Sigmoid colon (tissue), 7 donors: ENCODE data around the gene ADCY5. TPM values are rescaled to one million over a fixed set of nuclear protein-coding genes. Genes with fewer than 3 reads are reported as not detected.

ENCODE experiments used
- DNase-seq: peaks from one replicate; pipeline ENCODE4 v3.0.0-alpha.2; 2019
- H3K27ac ChIP-seq, 4 donors: fragments of 200-600 bp; sonication (generic); one replicate each; pipeline ENCODE4 v1.5.1; 2016 to 2019; ENCODE audit warnings: mild to moderate bottlenecking in 1 of 4
- H3K27me3 ChIP-seq, 3 donors: fragments of 200-600 bp; sonication (generic); one replicate each; pipeline ENCODE4 v1.5.1; 2019; ENCODE audit warnings: mild to moderate bottlenecking in 1 of 3
- H3K36me3 ChIP-seq, 4 donors: fragments of 200-600 bp; sonication (generic); one replicate each; pipeline ENCODE4 v1.5.1; 2016 to 2019
- H3K4me1 ChIP-seq, 4 donors: fragments of 200-600 bp; sonication (generic); one replicate each; pipeline ENCODE4 v1.5.1; 2017 to 2019
- H3K4me3 ChIP-seq, 4 donors: fragments of 200-600 bp; sonication (generic); one replicate each; pipeline ENCODE4 v1.5.1; 2017 to 2019; ENCODE audit warnings: mild to moderate bottlenecking in 2 of 4, moderate library complexity in 1 of 4
- H3K9me3 ChIP-seq, 4 donors: fragments of 200-600 bp in 3 of 4; sonication (generic) in 3 of 4; one replicate each; pipeline versions ENCODE4 v1.5.1 to v1.6.1; 2013 to 2019
- EP300 ChIP-seq, 4 donors: sonication (generic); formaldehyde crosslinking; IDR thresholded peaks; one replicate each; pipeline ENCODE4 v1.6.1; 2017; ENCODE audit warnings: antibody characterized with exemption in 4 of 4
- POLR2A ChIP-seq, 2 donors: fragments of 450-650 bp; IDR thresholded peaks; one replicate each; pipeline ENCODE4 v1.6.1; 2016; ENCODE audit warnings: antibody characterized with exemption in 2 of 2, mild to moderate bottlenecking in 2 of 2, moderate library complexity in 2 of 2
- POLR2AphosphoS5 ChIP-seq, 4 donors: sonication (generic); formaldehyde crosslinking; IDR thresholded peaks; one replicate each; pipeline ENCODE4 v1.6.1; 2017; ENCODE audit warnings: antibody characterized with exemption in 4 of 4
- WGBS, 2 donors: extraction: QIAGEN DNeasy Blood & Tissue Kit; methylation state at CpG; one replicate each; pipeline ENCODE4 v1.1.7; 2013; 5-methylcytosine and 5-hydroxymethylcytosine counted together
- intact Hi-C: fragments of 100-400 bp; cut with DNase I; formaldehyde crosslinking; loops from one replicate; pipeline ENCODE4 v1.15.1; 2023
- polyA plus RNA-seq, 3 donors: library from polyadenylated mRNA; stranded (reverse); fragments of 200-250 nt; gene quantifications; one replicate each; pipeline ENCODE4 v1.2.3, GENCODE V29; 2013
- total RNA-seq, 4 donors: library from RNA; depleted of rRNA; stranded (reverse); fragments of >200 nt; gene quantifications; one replicate each; pipeline ENCODE4 v1.1.0, GENCODE V29; 2016
- TF ChIP-seq, protein P1 (sequence below), 4 experiments: fragments of 450-650 bp in 3 of 4; fragments of 200-600 bp in 1 of 4; IDR thresholded peaks; one replicate each; pipeline ENCODE4 v1.5.1; 2016 to 2019; ENCODE audit warnings: antibody characterized with exemption in 4 of 4, mild to moderate bottlenecking in 3 of 4, moderate library complexity in 2 of 4
- donor health status: healthy with polysubstance abuse.
- donor health status: Bipolar disorder and iron deficiency.
- donor health status: healthy.

The ADCY5 gene
- total and polyA plus RNA-seq, 7 donors, result 1.4 to 84.4 (median 39.5) TPM

DNA sequence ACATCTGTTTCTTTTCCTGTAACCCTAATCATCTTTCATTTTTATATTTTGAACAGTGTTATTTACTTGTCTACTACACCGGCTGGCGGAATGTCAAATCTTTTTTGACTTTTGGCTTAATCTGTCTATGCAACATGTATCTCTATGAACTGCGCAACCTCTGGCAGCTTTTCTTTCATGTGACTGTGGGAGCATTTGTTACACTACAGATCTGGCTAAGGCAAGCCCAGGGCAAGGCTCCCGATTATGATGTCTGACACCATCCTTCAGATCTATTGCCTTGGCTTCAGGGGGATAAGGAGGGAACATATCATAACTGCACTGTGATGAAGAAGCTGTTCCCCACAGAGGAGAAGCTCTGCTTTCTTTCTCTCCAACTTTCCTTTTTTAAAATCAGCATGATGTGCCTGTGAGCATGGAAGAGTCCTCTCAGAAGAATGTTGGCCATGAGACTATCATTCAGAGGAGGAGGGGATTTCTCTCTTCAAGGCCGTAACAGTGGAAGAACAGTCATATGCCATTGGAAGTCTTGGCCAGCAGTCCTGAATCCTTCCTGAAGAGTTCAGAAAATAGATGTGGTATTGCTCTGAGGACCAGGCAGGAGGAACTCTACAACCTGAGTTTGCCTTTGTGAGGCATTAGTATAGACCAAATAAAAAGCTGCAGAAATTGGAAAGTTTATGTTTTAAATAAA, 177.3 kb downstream of the ADCY5 start:
- H3K9me3 ChIP-seq, result no peaks in the 10 kb centered on the region
- no peak overlapping the region for H3K4me3 ChIP-seq
- H3K27me3 ChIP-seq, result no peaks in the 10 kb centered on the region
- WGBS, 2 donors, result 74 to 78% methylated on average over 5 of the region's 5 CpGs
- H3K36me3 ChIP-seq, result peaks cover 0 to 21% (median 0%) of the 10 kb centered on the region in 4 donors
- DNase-seq, result peak; percentile 81
- peak in 1 of 4 donors; percentile 19 for TF ChIP-seq POLR2AphosphoS5 (IDR thresholded peaks at IDR 0.05)
- no peak for TF ChIP-seq EP300 (IDR thresholded peaks at IDR 0.05)
- TF ChIP-seq, protein P1, sequence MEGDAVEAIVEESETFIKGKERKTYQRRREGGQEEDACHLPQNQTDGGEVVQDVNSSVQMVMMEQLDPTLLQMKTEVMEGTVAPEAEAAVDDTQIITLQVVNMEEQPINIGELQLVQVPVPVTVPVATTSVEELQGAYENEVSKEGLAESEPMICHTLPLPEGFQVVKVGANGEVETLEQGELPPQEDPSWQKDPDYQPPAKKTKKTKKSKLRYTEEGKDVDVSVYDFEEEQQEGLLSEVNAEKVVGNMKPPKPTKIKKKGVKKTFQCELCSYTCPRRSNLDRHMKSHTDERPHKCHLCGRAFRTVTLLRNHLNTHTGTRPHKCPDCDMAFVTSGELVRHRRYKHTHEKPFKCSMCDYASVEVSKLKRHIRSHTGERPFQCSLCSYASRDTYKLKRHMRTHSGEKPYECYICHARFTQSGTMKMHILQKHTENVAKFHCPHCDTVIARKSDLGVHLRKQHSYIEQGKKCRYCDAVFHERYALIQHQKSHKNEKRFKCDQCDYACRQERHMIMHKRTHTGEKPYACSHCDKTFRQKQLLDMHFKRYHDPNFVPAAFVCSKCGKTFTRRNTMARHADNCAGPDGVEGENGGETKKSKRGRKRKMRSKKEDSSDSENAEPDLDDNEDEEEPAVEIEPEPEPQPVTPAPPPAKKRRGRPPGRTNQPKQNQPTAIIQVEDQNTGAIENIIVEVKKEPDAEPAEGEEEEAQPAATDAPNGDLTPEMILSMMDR (IDR thresholded peaks at IDR 0.05), result no peak
- H3K4me1 ChIP-seq, result no peaks in the 10 kb centered on the region
- intact Hi-C loops, result no loop called here
- H3K27ac ChIP-seq, result peak overlapping the region in 1 of 4 donors; percentile 19

DNA sequence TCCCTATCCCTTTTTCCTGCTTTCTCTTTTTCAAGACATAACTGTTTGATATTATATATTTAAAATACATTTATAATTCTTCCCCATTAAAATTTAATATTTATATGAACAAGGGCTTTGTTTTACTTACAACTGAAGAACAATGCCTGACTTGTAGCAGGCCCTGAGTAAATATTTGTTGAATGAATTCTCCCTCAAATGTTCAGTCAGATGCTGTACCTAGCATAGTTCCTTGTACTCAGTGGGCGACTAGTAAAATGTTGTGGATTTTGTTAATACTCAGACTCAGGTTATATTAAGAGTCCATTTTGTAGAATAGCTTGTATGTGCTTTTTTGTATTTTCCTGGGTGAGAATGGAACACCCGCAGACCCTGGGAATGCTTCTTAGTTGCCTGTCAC, 178.1 kb downstream of the ADCY5 start:
- Histone ChIP-seq H3K4me3 (no peak overlapping the region), H3K36me3 (peaks cover 0 to 21% (median 0%) of the 10 kb centered on the region in 4 donors), H3K27me3 (no peaks in the 10 kb centered on the region), H3K27ac (no peak overlapping the region), H3K4me1 (no peaks in the 10 kb centered on the region), H3K9me3 (no peaks in the 10 kb centered on the region)
- DNase-seq, result no peak
- no peak for TF ChIP-seq POLR2AphosphoS5 (IDR thresholded peaks at IDR 0.05)
- no peak for TF ChIP-seq POLR2A (IDR thresholded peaks at IDR 0.05)
- TF ChIP-seq EP300 (IDR thresholded peaks at IDR 0.05), result no peak
- TF ChIP-seq, protein P1 (IDR thresholded peaks at IDR 0.05), result no peak
- intact Hi-C loops, result no loop called here
- 70 to 84% methylated on average over 2 of the region's 2 CpGs for WGBS, 2 donors

DNA sequence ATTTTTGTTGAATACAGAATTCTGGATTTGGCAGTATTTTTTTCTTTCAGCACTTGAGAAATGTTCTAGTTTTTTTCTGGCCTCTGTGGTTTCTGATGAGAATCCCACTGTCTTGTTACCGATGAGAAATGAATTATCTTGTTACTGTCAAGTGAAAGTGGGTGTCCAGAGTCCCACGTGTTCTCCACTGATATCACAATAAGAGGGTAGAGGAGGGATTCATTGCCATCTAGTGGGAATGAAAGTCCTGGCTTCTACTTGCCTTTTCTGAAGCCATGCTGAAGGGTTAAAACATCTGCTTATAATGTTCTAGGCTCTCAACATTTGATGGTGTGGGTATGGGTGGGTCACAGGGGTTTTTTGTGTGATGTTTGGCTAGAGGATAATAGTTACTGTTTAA, 181.1 kb downstream of the ADCY5 start:
- H3K4me3 ChIP-seq, result no peak overlapping the region
- no peak for DNase-seq
- no peak overlapping the region for H3K27ac ChIP-seq
- no peak for TF ChIP-seq POLR2AphosphoS5 (IDR thresholded peaks at IDR 0.05)
- TF ChIP-seq, protein P1 (IDR thresholded peaks at IDR 0.05), result no peak
- TF ChIP-seq EP300 (IDR thresholded peaks at IDR 0.05), result no peak
- TF ChIP-seq POLR2A (IDR thresholded peaks at IDR 0.05), result no peak
- 85 to 96% methylated on average over 2 of the region's 2 CpGs for WGBS, 2 donors
- H3K27me3 ChIP-seq, result no peaks in the 10 kb centered on the region
- H3K9me3 ChIP-seq, result no peaks in the 10 kb centered on the region
- intact Hi-C loops, result no loop called here
- peaks cover 0 to 35% (median 0%) of the 10 kb centered on the region in 4 donors for H3K36me3 ChIP-seq
- H3K4me1 ChIP-seq, result no peaks in the 10 kb centered on the region

DNA sequence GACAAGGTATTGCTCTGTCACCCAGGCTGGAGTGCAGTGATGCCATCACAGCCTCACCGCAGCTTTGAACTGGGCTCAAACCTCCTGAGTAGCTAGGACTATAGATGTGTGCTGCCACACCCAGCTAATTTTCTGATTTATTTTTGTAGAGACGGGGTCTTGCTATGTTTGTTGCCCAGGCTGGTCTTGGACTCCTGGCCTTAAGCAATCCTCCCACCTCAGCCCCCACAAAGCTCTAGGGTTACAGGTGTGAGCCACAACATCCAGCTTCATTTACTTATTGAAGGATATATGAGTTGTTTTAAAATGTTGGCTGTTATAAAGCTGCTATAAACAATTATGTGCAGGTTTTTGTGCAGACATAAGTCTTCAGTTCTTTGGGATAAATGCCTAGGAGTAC, 184.9 kb downstream of the ADCY5 start:
- TF ChIP-seq EP300 (IDR thresholded peaks at IDR 0.05) (no peak), POLR2A (IDR thresholded peaks at IDR 0.05) (no peak)
- intact Hi-C loops, result no loop called here
- Histone ChIP-seq H3K4me3 (no peak overlapping the region), H3K36me3 (peaks cover 0 to 50% (median 0%) of the 10 kb centered on the region in 4 donors), H3K27ac (no peak overlapping the region), H3K27me3 (no peaks in the 10 kb centered on the region), H3K4me1 (no peaks in the 10 kb centered on the region), H3K9me3 (no peaks in the 10 kb centered on the region)
- WGBS, 2 donors, result 95 to 97% methylated on average over 2 of the region's 2 CpGs
- no peak for DNase-seq

DNA sequence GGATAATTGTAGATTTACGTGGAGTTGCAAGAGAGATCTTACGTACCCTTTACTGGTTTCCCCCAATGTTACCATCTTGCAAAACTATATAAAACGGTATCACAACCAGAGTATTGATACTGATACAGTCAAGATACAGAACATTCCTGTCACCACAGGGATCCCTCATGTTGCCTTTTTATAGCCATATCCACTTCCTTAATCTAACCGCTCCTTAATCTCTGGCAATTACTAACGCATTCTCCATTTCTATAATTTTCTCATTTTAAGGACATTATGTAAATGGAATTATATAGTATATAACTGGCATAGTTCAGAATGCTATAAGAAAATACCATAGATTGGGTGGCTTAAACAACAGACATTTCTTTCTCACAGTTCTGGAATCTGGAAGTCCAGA, 186.0 kb downstream of the ADCY5 start:
- 84 to 86% methylated on average over 5 of the region's 5 CpGs for WGBS, 2 donors
- intact Hi-C loops, result no loop called here

More for the DNA sequence above, 186.0 kb downstream of the ADCY5 start:
- Histone ChIP-seq H3K9me3 (no peaks in the 10 kb centered on the region), H3K27me3 (no peaks in the 10 kb centered on the region), H3K4me3 (no peak overlapping the region), H3K27ac (no peak overlapping the region), H3K4me1 (no peaks in the 10 kb centered on the region), H3K36me3 (peaks cover 0 to 41% (median 0%) of the 10 kb centered on the region in 4 donors)
- DNase-seq, result no peak
- TF ChIP-seq POLR2A (IDR thresholded peaks at IDR 0.05), result no peak
- no peak for TF ChIP-seq EP300 (IDR thresholded peaks at IDR 0.05)
- TF ChIP-seq POLR2AphosphoS5 (IDR thresholded peaks at IDR 0.05), result no peak
